ENCODE measurements around the gene CAVIN2.
"Not testable (repeated sequence)": the region's sequence is repeated elsewhere in the genome, so short reads cannot be mapped to it uniquely, and the experiment has no call there.

CAVIN2 gene

DNA sequence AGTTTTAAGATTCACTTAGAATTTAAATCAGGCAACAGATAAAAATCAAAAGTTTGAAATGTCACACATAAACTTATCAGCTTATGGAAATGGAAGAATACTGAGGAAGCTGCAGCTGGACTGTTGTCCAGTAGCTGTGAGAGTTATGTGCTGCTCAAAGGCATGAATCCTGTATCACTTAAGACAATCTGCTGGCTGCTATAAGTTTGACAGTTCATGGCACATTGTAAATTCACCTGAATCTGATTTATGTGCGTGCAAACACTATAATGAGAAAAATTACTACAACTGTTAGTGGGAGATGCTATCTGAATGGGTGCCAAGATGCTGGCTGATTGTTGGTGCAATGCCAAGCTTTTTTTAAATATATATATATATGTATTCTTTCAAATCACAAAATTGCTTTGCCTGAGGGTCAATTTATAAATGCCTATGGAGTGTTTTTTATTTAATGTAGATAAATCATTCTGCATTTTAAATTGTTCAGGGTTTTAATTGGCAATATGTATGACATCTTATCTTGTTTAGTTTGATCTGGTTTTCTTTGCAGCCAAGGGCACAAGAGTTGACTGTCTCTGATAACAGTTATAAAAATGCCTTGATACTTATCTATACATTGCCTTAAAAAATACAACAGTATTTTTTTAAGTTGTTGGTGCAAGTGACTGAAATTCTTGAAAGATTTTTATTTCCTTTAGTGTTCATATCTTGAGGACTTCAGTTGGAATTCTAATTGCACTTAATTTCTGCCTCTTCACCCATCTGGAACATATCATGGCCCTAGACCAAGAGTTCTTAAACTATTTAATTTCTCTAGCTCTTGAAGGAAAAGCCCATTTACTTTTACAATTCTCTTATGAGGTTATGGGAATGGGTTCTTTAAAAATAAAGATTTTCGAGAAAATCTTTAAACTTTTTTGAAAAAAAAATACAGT, 48.7 kb downstream of the CAVIN2 start:
- no peak for DNase-seq

DNA sequence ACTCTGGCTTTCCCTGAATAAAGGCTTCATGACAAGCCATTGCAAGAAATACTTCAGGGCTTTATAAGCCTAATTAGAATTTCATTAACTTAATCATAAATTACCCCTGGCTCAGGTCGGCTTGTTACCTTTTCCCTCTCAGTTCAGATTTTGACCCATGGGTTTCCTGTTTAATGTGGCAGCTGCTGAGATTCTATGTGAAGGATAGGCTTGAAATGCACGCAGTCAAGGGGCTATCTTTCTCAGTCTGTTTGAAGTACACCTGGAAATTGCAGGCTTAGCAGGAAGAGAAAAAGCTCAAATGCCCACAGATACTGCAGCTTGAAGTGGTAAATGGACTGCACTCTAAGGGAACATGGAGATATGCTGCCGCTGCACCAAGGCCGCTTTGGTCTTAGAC, 49.4 kb downstream of the CAVIN2 start:
- DNase-seq: no peak

DNA sequence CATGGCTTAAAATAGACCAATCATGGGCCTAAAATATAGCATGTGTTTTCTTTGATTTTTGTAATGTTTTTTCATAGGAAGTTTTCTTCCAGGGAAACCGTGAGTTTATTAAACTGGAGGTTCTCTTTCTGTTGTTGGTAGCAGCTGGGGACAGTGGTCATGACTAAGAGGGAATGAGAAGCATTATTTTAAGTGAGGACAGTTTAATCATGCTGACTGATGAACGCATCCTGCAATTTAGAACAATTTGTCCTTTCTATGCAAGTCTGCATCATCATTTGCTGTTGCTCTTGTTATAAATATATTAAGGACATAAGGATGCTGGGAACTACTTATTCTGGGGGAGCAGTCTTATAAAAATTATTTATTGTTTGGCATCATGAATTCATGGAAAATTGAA, 51.2 kb downstream of the CAVIN2 start:
- no peak for DNase-seq

GRCh38 chr2:191791953-191792560, 54.8 kb downstream of the CAVIN2 start:
- no peak for DNase-seq

DNA sequence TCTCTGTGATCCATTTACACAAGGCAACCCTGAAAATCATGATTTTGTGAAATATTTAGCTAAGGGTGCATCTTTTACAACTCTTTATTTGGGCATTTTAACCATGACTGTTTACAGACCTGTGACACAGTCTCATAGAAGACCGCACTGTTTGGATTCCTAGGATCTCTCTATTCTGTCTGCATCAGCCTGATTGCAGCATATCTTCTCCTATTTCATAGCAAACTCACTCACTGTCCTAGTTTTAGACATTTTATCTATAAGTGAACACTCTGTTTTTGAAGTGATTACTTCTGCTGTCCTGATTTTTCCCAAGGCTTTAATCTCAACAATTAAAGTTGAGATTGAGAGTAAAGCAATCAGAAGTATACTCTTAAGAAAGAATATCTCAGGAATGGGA, 56.2 kb downstream of the CAVIN2 start:
- DNase-seq: no peak

DNA sequence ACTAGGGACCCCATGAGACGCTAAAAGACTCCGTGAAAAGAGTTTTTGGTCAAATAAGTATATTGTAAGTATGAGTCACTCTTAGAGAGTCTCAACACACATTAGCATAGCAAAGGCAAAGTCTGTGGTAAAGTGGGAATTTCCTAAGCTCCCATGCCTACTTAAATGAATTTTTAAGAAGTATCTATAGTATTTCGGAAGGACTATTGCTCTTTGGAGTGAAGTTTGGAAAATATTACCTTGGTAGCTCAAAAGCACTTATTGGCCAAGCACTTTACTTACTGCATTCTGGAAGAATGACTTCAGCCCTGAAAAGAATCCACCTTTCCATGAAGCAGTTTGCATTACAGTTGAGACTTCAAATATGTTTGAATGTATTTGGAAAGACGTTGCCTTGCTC, 57.1 kb downstream of the CAVIN2 start:
- DNase-seq: no peak

- no peak for DNase-seq
Measured at GRCh38 chr2:191786694-191787093, 60.2 kb downstream of the CAVIN2 start.

DNA sequence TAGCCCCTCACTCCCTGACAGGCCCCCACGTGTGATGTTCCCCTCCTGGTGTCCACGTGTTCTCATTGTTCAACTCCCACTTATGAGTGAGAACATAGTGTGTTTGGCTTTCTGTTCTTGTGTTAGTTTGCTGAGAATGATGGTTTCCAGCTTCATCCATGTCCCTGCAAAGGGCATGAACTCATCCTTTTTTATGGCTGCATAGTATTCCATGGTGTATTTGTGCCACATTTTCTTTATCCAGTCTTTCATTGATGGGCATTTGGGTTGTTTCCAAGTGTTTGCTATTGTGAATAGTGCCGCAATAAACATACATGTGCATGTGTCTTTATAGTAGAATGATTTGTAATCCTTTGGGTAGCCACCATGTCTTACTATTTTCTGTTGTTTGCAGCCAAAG, 61.2 kb downstream of the CAVIN2 start:
- DNase-seq: not testable (repeated sequence)
